Superior temporal gyrus (tissue), 1 donor: ENCODE measurements around the gene TSTD1.

Experiments used
- DNase-seq: peaks from one replicate; pipeline ENCODE4 v3.0.0-alpha.2; 2016; ENCODE audit errors: extremely low spot score

The TSTD1 gene

GRCh38 chr1:161038523-161039153 is at the start of gene TSTD1:
TSS of gene TSTD1 (minus strand) at chr1:161038964. CDS start at chr1:161038889, 75 bp downstream.
- no peak for DNase-seq

GRCh38 chr1:161086457-161086856 is 47.7 kb upstream of the TSTD1 start:
- no peak for DNase-seq

GRCh38 chr1:161085165-161085564 is 46.4 kb upstream of the TSTD1 start:
- DNase-seq = no peak

- no peak for DNase-seq
Measured at GRCh38 chr1:161084597-161084988, 45.8 kb upstream of the TSTD1 start.

- no peak for DNase-seq
Measured at GRCh38 chr1:161083748-161084596, 45.2 kb upstream of the TSTD1 start.

GRCh38 chr1:161082996-161083747 is 44.4 kb upstream of the TSTD1 start:
- no peak for DNase-seq

GRCh38 chr1:161082483-161082882 is 43.7 kb upstream of the TSTD1 start:
- DNase-seq = no peak

GRCh38 chr1:161081519-161081918 is 42.8 kb upstream of the TSTD1 start:
- no peak for DNase-seq

GRCh38 chr1:161080441-161081405 is 42.0 kb upstream of the TSTD1 start:
- DNase-seq = no peak

- DNase-seq = no peak
Measured at GRCh38 chr1:161079436-161080110, 40.8 kb upstream of the TSTD1 start.

GRCh38 chr1:161077426-161077825 is 38.7 kb upstream of the TSTD1 start:
- no peak for DNase-seq

- DNase-seq = no peak
Measured at GRCh38 chr1:161076410-161076809, 37.6 kb upstream of the TSTD1 start.

GRCh38 chr1:161074676-161075368 is 36.1 kb upstream of the TSTD1 start:
- DNase-seq = no peak

GRCh38 chr1:161073474-161074121 is 34.8 kb upstream of the TSTD1 start:
- DNase-seq = no peak

GRCh38 chr1:161072751-161073449 is 34.1 kb upstream of the TSTD1 start:
- DNase-seq = no peak

- DNase-seq = peak; percentile 17
Measured at GRCh38 chr1:161071886-161072371, 33.2 kb upstream of the TSTD1 start.

GRCh38 chr1:161070761-161071160 is 32.0 kb upstream of the TSTD1 start:
- DNase-seq = no peak

- DNase-seq = peak; percentile 10
Measured at GRCh38 chr1:161069731-161070270, 31.0 kb upstream of the TSTD1 start, which contains the start of gene ARHGAP30. TSS of gene ARHGAP30 (minus strand) at chr1:161069891. CDS start at chr1:161069624, 267 bp downstream.
